ENCODE data around the gene STK17A.

GRCh38 chr7:43533801-43534479, 49.0 kb upstream of the STK17A start:
- TF ChIP-seq CTCF (IDR thresholded peaks at IDR 0.05) (no peak), POLR2AphosphoS5 (IDR thresholded peaks at IDR 0.05) (no peak), POLR2A (IDR thresholded peaks at IDR 0.05) (no peak)

All from gastroesophageal sphincter (tissue), 3 donors.